SK-N-SH treated with all-trans-retinoic acid at 6 μM for 48 hours (cell line): ENCODE data around the gene KRTAP12-2.

Experiments used
- CSDC2 ChIP-seq: fragments of 250-450 bp; sonication (Bioruptor Pico); IDR thresholded peaks from 2 replicates; pipeline ENCODE4 v1.5.0; 2020; ENCODE audit warnings: mild to moderate bottlenecking, moderate library complexity
- ZNF565 ChIP-seq: fragments of 450-650 bp; formaldehyde crosslinking; conservative IDR thresholded peaks from 2 replicates; pipeline ENCODE4 v1.5.0; 2020; ENCODE audit warnings: low read depth, mild to moderate bottlenecking, moderate library complexity

DNA sequence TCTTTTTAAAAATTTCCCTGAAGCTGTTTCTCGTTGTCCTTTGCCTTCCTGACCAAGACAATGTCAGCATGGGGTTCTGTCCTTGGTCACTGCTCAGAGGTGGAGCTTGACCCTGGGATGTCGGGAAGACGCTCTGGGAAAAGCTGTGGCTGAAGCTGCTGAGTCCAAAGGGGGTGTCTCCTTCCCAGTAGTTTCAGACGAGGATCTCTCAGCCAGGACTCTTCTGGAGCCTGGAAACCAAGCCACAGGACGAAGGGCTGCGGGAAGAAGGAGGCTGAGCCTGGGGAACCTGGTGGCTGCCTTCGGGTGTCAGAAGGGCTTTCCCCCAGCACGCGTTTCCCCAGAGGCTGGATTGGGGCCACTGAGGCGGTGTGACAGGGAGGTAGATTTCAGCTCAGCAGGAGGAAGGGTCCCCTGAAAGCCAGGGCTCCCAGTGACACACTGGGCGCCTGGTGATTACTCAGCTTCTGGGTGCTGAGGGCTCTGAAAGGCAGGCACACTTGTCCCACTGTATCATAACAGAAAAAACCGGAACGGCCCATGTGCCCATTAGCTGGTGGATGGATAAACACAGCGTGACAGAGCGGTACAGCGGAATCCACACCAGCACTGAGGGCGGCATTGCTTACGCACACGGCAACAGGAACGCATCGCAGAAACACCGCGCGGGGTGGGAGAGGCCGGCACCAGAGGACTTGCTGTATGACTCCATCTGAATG lies 20.3 kb upstream of the KRTAP12-2 start:
- TF ChIP-seq CSDC2 (CRISPR knock-in tag) (no peak), ZNF565 (CRISPR knock-in tag) (no peak)
